GM12801 (cell line): Measurements from ENCODE around the gene ABCC10.

ENCODE experiments used
- CTCF ChIP-seq: IDR thresholded peaks from one replicate; pipeline ENCODE4 v1.5.1; 2011; ENCODE audit warnings: control low read depth; ENCODE audit not compliant: insufficient read length; ENCODE audit errors: extremely low read depth

ABCC10 gene

GRCh38 chr6:43402820-43403219 is 24.5 kb upstream of the ABCC10 start:
- TF ChIP-seq CTCF: no peak

- TF ChIP-seq CTCF: no peak
Observed at GRCh38 chr6:43405354-43405753, 22.0 kb upstream of the ABCC10 start.

- TF ChIP-seq CTCF: no peak
Observed at GRCh38 chr6:43407296-43407695, 20.0 kb upstream of the ABCC10 start.

GRCh38 chr6:43408259-43408658 is 19.1 kb upstream of the ABCC10 start:
- no peak for TF ChIP-seq CTCF

GRCh38 chr6:43412541-43412940 is 14.8 kb upstream of the ABCC10 start:
- no peak for TF ChIP-seq CTCF

- TF ChIP-seq CTCF: no peak
Observed at GRCh38 chr6:43413002-43413401, 14.3 kb upstream of the ABCC10 start.

GRCh38 chr6:43416935-43417334 is 10.4 kb upstream of the ABCC10 start:
- no peak for TF ChIP-seq CTCF

GRCh38 chr6:43420012-43420709 is 7.2 kb upstream of the ABCC10 start:
- no peak for TF ChIP-seq CTCF
